ENCODE measurements around the gene PDIK1L. TPM values are rescaled to one million over a fixed set of nuclear protein-coding genes. Genes with fewer than 3 reads are reported as not detected.
A peak's percentile ranks its signal among the peaks of the same experiment; 100 is the strongest.

PDIK1L gene
- total and polyA plus RNA-seq, 7 donors = 1.4 to 7.0 (median 4.7) TPM

DNA sequence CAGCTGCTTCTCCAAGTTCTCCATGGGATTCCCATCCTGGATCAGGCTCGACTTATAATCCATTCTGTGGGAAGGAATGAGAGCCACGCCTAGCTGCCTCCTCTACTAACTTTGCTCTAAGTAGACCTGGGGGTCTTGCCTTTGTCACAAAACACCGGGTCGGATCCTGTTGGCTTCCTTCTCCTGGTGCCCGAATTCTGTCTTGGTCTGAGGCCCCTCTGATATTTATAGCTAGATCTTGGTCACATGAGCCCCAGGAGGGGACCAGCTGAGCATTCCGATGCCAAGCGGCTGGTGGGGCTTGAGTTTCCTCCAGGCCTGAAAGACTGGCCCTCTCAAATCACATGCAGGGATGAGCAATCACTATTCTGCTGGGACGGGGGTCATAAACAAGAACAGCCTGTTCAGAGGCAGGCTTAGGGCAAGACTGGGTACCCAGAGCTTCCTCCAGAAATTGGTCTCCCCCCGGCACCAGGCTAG is 44.2 kb upstream of the PDIK1L start, which contains the start of gene TRIM63:
Gene TRIM63 (minus strand): TSS at position 199 of the 480 bp plus-strand sequence. CDS start 136 bp downstream, at position 63.
- ATAC-seq = peak; percentile 62 to 87 (median 82)
- DNase-seq = peak; percentile 82 to 94
- intact Hi-C loops (cut with DNase I) = loop anchor here in 1 of 2 donors (2.0 kb wide), 1 partner anchor 31 kb away; no protein-coding TSS in a partner anchor
- Histone ChIP-seq H3K9me3 (no peaks in the 10 kb centered on the region), H3K4me1 (peaks cover 29% of the 10 kb centered on the region), H3K27me3 (ENCODE audit: insufficient read depth in 3 of 3, low read length in 2 of 3) (no peaks in the 10 kb centered on the region), H3K36me3 (ENCODE audit: insufficient read depth in 1 of 2, low read depth in 1 of 2) (peaks cover 2 to 34% of the 10 kb centered on the region in 2 donors), H3K4me3 (peak within 1 kb of the TSS; percentile 72), H3K27ac (peak within 1 kb of the TSS; percentile 88)
- 15 to 27% (median 20%) methylated on average over 9 of the region's 9 CpGs for WGBS, 3 donors
- TF ChIP-seq, protein P1, sequence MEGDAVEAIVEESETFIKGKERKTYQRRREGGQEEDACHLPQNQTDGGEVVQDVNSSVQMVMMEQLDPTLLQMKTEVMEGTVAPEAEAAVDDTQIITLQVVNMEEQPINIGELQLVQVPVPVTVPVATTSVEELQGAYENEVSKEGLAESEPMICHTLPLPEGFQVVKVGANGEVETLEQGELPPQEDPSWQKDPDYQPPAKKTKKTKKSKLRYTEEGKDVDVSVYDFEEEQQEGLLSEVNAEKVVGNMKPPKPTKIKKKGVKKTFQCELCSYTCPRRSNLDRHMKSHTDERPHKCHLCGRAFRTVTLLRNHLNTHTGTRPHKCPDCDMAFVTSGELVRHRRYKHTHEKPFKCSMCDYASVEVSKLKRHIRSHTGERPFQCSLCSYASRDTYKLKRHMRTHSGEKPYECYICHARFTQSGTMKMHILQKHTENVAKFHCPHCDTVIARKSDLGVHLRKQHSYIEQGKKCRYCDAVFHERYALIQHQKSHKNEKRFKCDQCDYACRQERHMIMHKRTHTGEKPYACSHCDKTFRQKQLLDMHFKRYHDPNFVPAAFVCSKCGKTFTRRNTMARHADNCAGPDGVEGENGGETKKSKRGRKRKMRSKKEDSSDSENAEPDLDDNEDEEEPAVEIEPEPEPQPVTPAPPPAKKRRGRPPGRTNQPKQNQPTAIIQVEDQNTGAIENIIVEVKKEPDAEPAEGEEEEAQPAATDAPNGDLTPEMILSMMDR (IDR thresholded peaks at IDR 0.05) = no peak

DNA sequence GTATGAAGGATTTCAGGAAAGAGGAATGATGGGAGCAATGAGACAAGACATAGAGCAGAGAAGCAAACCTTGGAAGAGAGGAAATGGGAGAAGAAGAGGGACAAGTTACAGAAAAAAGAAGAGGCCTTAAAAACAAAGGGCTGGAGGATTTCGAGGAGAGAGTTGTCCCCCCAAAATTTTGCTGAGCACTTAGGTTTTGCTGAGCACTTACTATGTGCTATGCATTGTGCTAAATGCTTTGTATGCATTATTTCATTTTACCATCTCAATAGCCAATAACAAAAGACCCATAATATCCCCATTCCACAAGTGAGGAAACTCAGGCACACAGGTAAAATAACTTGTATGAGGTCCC is 41.7 kb upstream of the PDIK1L start:
- TF ChIP-seq, protein P1 (IDR thresholded peaks at IDR 0.05) = no peak
- Histone ChIP-seq H3K27me3 (ENCODE audit: insufficient read depth in 3 of 3, low read length in 2 of 3) (no peaks in the 10 kb centered on the region), H3K4me3 (no peak overlapping the region), H3K9me3 (no peaks in the 10 kb centered on the region), H3K36me3 (ENCODE audit: insufficient read depth in 1 of 2, low read depth in 1 of 2) (peaks cover 2 to 11% of the 10 kb centered on the region in 2 donors), H3K27ac (peak overlapping the region; percentile 88), H3K4me1 (peaks cover 43% of the 10 kb centered on the region)
- intact Hi-C loops (cut with DNase I) = no loop called here
- WGBS, 3 donors = 67 to 95% (median 91%) methylated on average over 1 of the region's 1 CpG
- DNase-seq = no peak
- no peak for ATAC-seq

DNA sequence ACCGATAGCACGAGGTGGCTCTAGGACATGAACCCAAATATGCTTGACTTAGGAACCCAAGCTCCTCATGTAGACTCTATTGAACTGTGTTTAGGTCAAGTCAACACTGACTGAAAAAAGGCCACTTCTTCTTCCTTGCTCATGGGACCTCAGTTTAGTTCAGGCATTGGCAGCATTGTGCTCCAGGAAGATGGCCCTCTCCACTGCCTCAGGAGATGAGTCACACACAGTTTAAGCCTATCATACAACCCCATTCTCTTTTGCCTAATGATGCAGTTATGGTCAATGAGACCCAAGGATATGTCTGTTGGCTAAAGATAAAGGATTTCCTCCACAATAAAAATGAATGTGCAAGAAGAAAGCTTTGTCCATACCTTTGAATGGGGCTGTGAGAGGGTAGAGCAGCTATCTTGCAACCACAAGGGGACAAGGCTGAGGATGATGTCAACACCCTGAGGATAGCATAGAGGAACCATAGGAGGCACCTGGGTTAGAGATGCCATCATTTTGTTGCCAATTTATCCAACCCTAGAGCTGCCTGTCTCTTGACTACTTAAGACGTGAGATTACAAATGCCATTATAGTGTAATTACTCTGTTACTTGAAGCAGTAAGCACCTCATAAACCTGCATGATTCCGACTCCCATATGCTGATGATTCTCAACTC is 41.2 kb upstream of the PDIK1L start:
- peaks cover 2 to 11% of the 10 kb centered on the region in 2 donors for H3K36me3 ChIP-seq (ENCODE audit: insufficient read depth in 1 of 2, low read depth in 1 of 2)
- H3K4me1 ChIP-seq = peaks cover 46% of the 10 kb centered on the region
- ATAC-seq (no peak), DNase-seq (no peak)
- 91 to 93% (median 92%) methylated on average over 4 of the region's 4 CpGs for WGBS, 3 donors
- H3K27ac ChIP-seq = peak overlapping the region; percentile 88
- no peaks in the 10 kb centered on the region for H3K27me3 ChIP-seq (ENCODE audit: insufficient read depth in 3 of 3, low read length in 2 of 3)
- TF ChIP-seq, protein P1 (IDR thresholded peaks at IDR 0.05) = no peak
- intact Hi-C loops (cut with DNase I) = no loop called here
- no peaks in the 10 kb centered on the region for H3K9me3 ChIP-seq
- H3K4me3 ChIP-seq = no peak overlapping the region

DNA sequence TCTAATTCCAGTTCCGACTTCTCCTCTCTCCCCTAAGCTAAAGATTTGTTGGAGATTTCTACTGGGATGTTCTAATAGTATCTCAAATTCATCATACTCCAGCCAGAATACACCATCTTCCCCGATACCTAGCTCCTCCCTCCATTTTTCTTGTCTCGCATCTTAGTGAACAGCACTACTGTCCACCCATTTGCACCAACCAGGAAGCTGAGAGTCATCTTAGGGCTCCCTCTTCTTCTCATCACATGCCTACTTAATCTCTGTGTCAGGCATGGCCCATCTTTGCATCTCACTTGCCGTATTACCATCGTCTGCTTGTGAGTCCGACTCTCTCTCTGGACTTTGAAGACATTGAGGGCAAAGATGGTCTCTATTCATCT is 40.7 kb upstream of the PDIK1L start:
- no peak for ATAC-seq
- DNase-seq = no peak
- TF ChIP-seq, protein P1 (IDR thresholded peaks at IDR 0.05) = no peak
- no peaks in the 10 kb centered on the region for H3K9me3 ChIP-seq
- WGBS, 3 donors = 87 to 95% (median 90%) methylated on average over 6 of the region's 6 CpGs
- intact Hi-C loops (cut with DNase I) = no loop called here
- H3K4me1 ChIP-seq = peaks cover 51% of the 10 kb centered on the region
- H3K4me3 ChIP-seq = no peak overlapping the region
- peaks cover 2 to 8% of the 10 kb centered on the region in 2 donors for H3K36me3 ChIP-seq (ENCODE audit: insufficient read depth in 1 of 2, low read depth in 1 of 2)
- peak overlapping the region; percentile 88 for H3K27ac ChIP-seq
- H3K27me3 ChIP-seq (ENCODE audit: insufficient read depth in 3 of 3, low read length in 2 of 3) = no peaks in the 10 kb centered on the region
